Karpas-422 (cell line): ENCODE measurements around the gene EFCAB6. TPM values are rescaled to one million over a fixed set of nuclear protein-coding genes. Genes with fewer than 3 reads are reported as not detected.

Experiments
- DNase-seq: peaks from one replicate; pipeline ENCODE4 v3.0.0-alpha.2; 2015
- H2AFZ ChIP-seq: fragments of 200-600 bp; sonication (generic); 2 replicates; pipeline ENCODE4 v1.6.1; 2014; ENCODE audit warnings: antibody characterized with exemption, low read length, mixed read lengths
- H3K27ac ChIP-seq: fragments of 200-600 bp; sonication (generic); 2 replicates; pipeline ENCODE4 v1.5.1; 2014; ENCODE audit warnings: mild to moderate bottlenecking, low read length, moderate library complexity
- H3K27me3 ChIP-seq: fragments of 200-600 bp; sonication (generic); 2 replicates; pipeline ENCODE4 v1.6.1; 2014; ENCODE audit warnings: low read length, mixed read lengths
- H3K36me3 ChIP-seq: fragments of 200-600 bp; sonication (generic); 2 replicates; pipeline ENCODE4 v1.6.1; 2014; ENCODE audit warnings: low read length, mixed read lengths; ENCODE audit not compliant: insufficient read depth
- H3K4me1 ChIP-seq: fragments of 200-600 bp; sonication (generic); 2 replicates; pipeline ENCODE4 v1.6.1; 2014; ENCODE audit warnings: mild to moderate bottlenecking, low read length, mixed read lengths
- H3K4me2 ChIP-seq: fragments of 200-600 bp; sonication (generic); 2 replicates; pipeline ENCODE4 v1.6.1; 2014; ENCODE audit warnings: low read length, low read depth, mild to moderate bottlenecking; ENCODE audit not compliant: poor library complexity, severe bottlenecking
- H3K4me3 ChIP-seq: fragments of 200-600 bp; sonication (generic); 2 replicates; pipeline ENCODE4 v1.5.1; 2014; ENCODE audit warnings: mild to moderate bottlenecking, antibody characterized with exemption, low read length, mixed read lengths
- H3K79me2 ChIP-seq: fragments of 200-600 bp; sonication (generic); 2 replicates; pipeline ENCODE4 v1.6.1; 2014; ENCODE audit warnings: mild to moderate bottlenecking, low read length, mixed read lengths
- H3K9ac ChIP-seq: fragments of 200-600 bp; sonication (generic); 2 replicates; pipeline ENCODE4 v1.6.0; 2014; ENCODE audit warnings: low read length
- H3K9me2 ChIP-seq: fragments of 200-600 bp; sonication (generic), shearing (Covaris generic); replicated peaks from 2 replicates; pipeline ENCODE4 v1.6.0; 2014; ENCODE audit warnings: mild to moderate bottlenecking, low read length, moderate library complexity; ENCODE audit not compliant: insufficient read depth
- H3K9me3 ChIP-seq: fragments of 300-700, 200-600 bp; sonication (generic); 2 replicates; pipeline ENCODE4 v1.6.1; 2014; ENCODE audit warnings: low read length, mixed read lengths
- H4K20me1 ChIP-seq: fragments of 200-600 bp; sonication (generic); 2 replicates; pipeline ENCODE4 v1.6.1; 2014; ENCODE audit warnings: mild to moderate bottlenecking, antibody characterized with exemption, low read length, low read depth; ENCODE audit not compliant: insufficient read depth
- total RNA-seq: library from RNA; depleted of rRNA; stranded (reverse); fragments of >200 nt; shearing (Covaris generic); gene quantifications from 2 replicates; pipeline ENCODE4 v1.2.3, GENCODE V29; 2014; ENCODE audit warnings: low replicate concordance

Gene EFCAB6
- total RNA-seq, 1 experiment from 2014 or later: not detected

DNA sequence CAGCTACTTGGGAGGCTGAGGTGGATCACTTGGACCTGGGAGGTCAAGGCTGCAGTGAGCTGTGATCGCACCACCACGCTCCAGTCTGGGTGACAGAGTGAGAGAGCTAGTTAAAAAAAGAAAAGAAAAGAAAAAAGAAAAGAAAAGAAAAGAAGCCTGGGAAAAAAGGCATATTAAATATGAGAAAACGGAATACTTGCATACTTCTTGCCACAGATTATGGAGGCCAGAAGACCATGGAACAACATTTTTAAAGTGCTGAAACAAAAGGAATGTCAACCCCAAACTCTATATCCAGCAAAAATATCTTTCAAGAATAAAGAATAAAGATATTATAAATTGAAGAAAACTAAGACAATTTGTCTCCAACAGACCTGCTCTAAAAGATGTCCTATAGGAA, 191.9 kb downstream of the EFCAB6 start:
- Histone ChIP-seq H3K9me2 (no peaks in the 10 kb centered on the region), H3K4me1 (no peaks in the 10 kb centered on the region), H3K9ac (no peak overlapping the region), H3K27ac (no peak overlapping the region), H3K4me3 (no peak overlapping the region), H2AFZ (no peak overlapping the region), H3K4me2 (no peak overlapping the region), H3K27me3 (no peaks in the 10 kb centered on the region), H4K20me1 (no peaks in the 10 kb centered on the region), H3K79me2 (no peaks in the 10 kb centered on the region), H3K36me3 (no peaks in the 10 kb centered on the region), H3K9me3 (no peaks in the 10 kb centered on the region)
- no peak for DNase-seq

- H3K79me2 ChIP-seq: no peaks in the 10 kb centered on the region
- H3K36me3 ChIP-seq: no peaks in the 10 kb centered on the region
- no peaks in the 10 kb centered on the region for H4K20me1 ChIP-seq
- H3K9me2 ChIP-seq: no peaks in the 10 kb centered on the region
- no peak overlapping the region for H3K4me2 ChIP-seq
- H2AFZ ChIP-seq: no peak overlapping the region
- DNase-seq: no peak
- no peaks in the 10 kb centered on the region for H3K4me1 ChIP-seq
- H3K9ac ChIP-seq: no peak overlapping the region
- no peaks in the 10 kb centered on the region for H3K9me3 ChIP-seq
- no peak overlapping the region for H3K27ac ChIP-seq
- H3K4me3 ChIP-seq: no peak overlapping the region
- H3K27me3 ChIP-seq: no peaks in the 10 kb centered on the region
These were observed 193.6 kb downstream of the EFCAB6 start for GRCh38 chr22:43618517-43618916.

DNA sequence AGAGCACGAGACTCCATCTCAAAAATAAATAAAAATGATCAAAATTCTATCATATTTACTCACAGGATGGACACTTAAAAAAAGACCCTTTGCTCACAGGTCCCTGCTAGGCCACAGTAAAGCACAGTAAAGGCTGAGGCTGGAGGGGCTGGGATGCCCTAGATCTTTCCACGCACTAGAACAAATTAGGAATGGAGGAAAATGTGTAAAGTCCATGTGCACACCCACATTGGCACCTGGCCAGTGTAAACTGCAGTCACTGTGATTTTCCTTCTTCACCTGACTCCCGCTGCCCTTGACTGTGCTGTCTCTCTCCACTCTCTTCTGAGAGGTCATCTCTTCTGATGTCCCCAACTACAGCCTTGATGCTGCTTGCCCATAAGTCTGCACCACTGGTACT, 195.5 kb downstream of the EFCAB6 start:
- Histone ChIP-seq H3K4me3 (no peak overlapping the region), H3K79me2 (no peaks in the 10 kb centered on the region), H4K20me1 (no peaks in the 10 kb centered on the region), H3K4me2 (no peak overlapping the region), H2AFZ (no peak overlapping the region), H3K9ac (no peak overlapping the region), H3K27me3 (no peaks in the 10 kb centered on the region), H3K9me2 (no peaks in the 10 kb centered on the region), H3K27ac (no peak overlapping the region), H3K9me3 (no peaks in the 10 kb centered on the region), H3K4me1 (no peaks in the 10 kb centered on the region), H3K36me3 (no peaks in the 10 kb centered on the region)
- DNase-seq: no peak

DNA sequence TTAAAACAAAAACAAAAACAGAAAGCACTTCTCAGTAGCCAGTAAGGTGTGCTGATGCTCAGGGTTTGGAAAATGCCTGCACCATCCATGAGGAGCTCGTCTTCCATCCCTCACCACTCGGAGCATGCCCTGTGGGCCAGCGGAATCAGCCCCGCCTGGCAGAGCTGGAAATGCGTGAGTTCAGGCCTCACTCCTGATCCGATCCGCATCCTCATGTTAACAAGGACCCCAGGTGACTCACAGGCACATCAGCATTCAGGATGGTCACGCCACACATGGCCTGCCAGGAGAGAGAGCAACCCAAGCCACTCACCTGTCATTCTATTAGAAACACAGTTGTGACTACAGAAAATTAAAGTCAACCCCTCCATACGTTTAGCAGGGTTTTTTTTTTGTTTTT, 211.8 kb downstream of the EFCAB6 start:
- Histone ChIP-seq H3K4me2 (no peak overlapping the region), H3K27me3 (no peaks in the 10 kb centered on the region), H3K9me2 (no peaks in the 10 kb centered on the region), H3K9ac (no peak overlapping the region), H3K79me2 (no peaks in the 10 kb centered on the region), H3K4me3 (no peak overlapping the region), H2AFZ (no peak overlapping the region), H4K20me1 (no peaks in the 10 kb centered on the region), H3K4me1 (no peaks in the 10 kb centered on the region), H3K9me3 (no peaks in the 10 kb centered on the region), H3K27ac (no peak overlapping the region), H3K36me3 (no peaks in the 10 kb centered on the region)
- no peak for DNase-seq

DNA sequence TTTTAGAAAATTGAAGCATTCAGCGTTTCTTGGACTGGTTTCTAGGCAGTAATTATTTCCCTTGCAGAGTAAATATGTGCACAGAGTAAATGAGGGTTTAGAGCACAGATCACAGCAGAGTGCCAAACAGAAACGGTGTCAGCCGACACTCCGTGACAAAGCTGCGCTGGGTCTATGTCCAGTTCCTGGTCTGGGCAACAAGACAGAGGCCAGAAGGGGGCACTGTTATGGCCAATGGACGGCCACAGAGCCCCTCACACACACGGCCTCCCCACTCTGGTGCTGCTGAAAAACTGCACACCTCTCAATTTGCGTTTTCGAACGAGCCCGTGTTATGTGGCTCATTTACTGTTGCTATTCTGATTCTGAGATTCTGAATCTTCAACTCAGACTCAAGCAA, 219.6 kb downstream of the EFCAB6 start:
- H3K36me3 ChIP-seq: no peaks in the 10 kb centered on the region
- no peak overlapping the region for H3K27ac ChIP-seq
- H3K9me3 ChIP-seq: no peaks in the 10 kb centered on the region
- H3K9me2 ChIP-seq: no peaks in the 10 kb centered on the region
- no peak overlapping the region for H3K4me2 ChIP-seq
- no peaks in the 10 kb centered on the region for H4K20me1 ChIP-seq
- H3K79me2 ChIP-seq: no peaks in the 10 kb centered on the region
- DNase-seq: no peak
- H3K4me3 ChIP-seq: no peak overlapping the region
- H3K4me1 ChIP-seq: no peaks in the 10 kb centered on the region
- no peak overlapping the region for H3K9ac ChIP-seq
- H2AFZ ChIP-seq: no peak overlapping the region
- no peaks in the 10 kb centered on the region for H3K27me3 ChIP-seq

- Histone ChIP-seq H3K9me2 (no peaks in the 10 kb centered on the region), H3K4me2 (no peak overlapping the region), H3K9me3 (no peaks in the 10 kb centered on the region), H4K20me1 (no peaks in the 10 kb centered on the region), H3K4me3 (no peak overlapping the region), H3K27me3 (no peaks in the 10 kb centered on the region), H3K27ac (no peak overlapping the region), H2AFZ (no peak overlapping the region), H3K79me2 (no peaks in the 10 kb centered on the region), H3K4me1 (no peaks in the 10 kb centered on the region), H3K36me3 (no peaks in the 10 kb centered on the region), H3K9ac (no peak overlapping the region)
- DNase-seq: no peak
These were observed 220.7 kb downstream of the EFCAB6 start for GRCh38 chr22:43591380-43591779.

DNA sequence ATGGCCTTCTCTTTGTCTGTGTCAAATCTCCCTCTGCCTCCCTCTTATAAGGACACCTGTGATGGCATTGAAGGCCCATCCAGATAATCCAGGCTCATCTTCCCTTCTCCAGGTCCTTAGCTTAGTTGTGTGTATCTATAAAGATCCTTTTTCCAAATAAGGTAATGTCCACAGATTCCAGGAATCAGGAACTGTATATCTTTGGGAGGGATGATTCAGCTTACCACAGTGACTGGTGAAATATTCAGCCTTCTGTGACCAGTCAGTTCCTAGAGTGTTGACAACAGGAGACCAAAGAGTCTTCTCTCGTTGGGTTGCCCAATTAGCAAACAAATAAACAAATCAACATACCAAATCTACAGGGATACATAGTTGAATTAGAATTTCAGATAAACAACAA, 224.5 kb downstream of the EFCAB6 start:
- H3K4me1 ChIP-seq: no peaks in the 10 kb centered on the region
- H3K9me2 ChIP-seq: no peaks in the 10 kb centered on the region
- DNase-seq: no peak
- no peak overlapping the region for H3K4me3 ChIP-seq
- no peaks in the 10 kb centered on the region for H3K79me2 ChIP-seq
- H2AFZ ChIP-seq: no peak overlapping the region
- H3K9ac ChIP-seq: no peak overlapping the region
- no peaks in the 10 kb centered on the region for H3K9me3 ChIP-seq
- H3K27me3 ChIP-seq: no peaks in the 10 kb centered on the region
- no peak overlapping the region for H3K4me2 ChIP-seq
- H4K20me1 ChIP-seq: no peaks in the 10 kb centered on the region
- H3K27ac ChIP-seq: no peak overlapping the region
- no peaks in the 10 kb centered on the region for H3K36me3 ChIP-seq

DNA sequence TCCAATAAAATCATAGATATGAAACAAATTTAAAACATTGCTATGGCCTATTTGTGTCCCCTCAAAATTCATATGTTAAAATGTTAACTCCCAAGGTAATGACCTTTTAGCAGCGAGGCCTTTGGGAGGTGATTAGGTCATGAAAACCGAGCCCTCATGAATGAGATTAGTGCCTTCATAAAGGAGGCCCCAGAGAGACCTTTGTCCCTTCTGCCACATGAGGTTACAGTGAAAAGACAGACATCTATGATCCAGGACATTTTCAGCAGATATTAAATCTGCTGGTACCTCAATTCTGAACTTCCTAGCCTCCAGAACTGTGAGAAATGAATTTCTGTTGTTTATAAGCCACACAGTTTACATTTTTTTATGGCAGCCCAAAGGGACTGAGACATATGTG, 228.6 kb downstream of the EFCAB6 start:
- no peak overlapping the region for H3K27ac ChIP-seq
- no peaks in the 10 kb centered on the region for H3K79me2 ChIP-seq
- H3K9ac ChIP-seq: no peak overlapping the region
- no peak overlapping the region for H3K4me3 ChIP-seq
- H2AFZ ChIP-seq: no peak overlapping the region
- no peaks in the 10 kb centered on the region for H4K20me1 ChIP-seq
- H3K9me3 ChIP-seq: no peaks in the 10 kb centered on the region
- H3K27me3 ChIP-seq: no peaks in the 10 kb centered on the region
- no peak overlapping the region for H3K4me2 ChIP-seq
- no peaks in the 10 kb centered on the region for H3K9me2 ChIP-seq
- no peaks in the 10 kb centered on the region for H3K36me3 ChIP-seq
- no peaks in the 10 kb centered on the region for H3K4me1 ChIP-seq
- no peak for DNase-seq

GRCh38 chr22:43582394-43582793, 229.7 kb downstream of the EFCAB6 start:
- H3K9ac ChIP-seq: no peak overlapping the region
- H3K27ac ChIP-seq: no peak overlapping the region
- H3K4me1 ChIP-seq: no peaks in the 10 kb centered on the region
- no peaks in the 10 kb centered on the region for H3K79me2 ChIP-seq
- H3K9me2 ChIP-seq: no peaks in the 10 kb centered on the region
- DNase-seq: no peak
- no peaks in the 10 kb centered on the region for H3K9me3 ChIP-seq
- no peak overlapping the region for H2AFZ ChIP-seq
- no peak overlapping the region for H3K4me3 ChIP-seq
- H4K20me1 ChIP-seq: no peaks in the 10 kb centered on the region
- no peak overlapping the region for H3K4me2 ChIP-seq
- H3K27me3 ChIP-seq: no peaks in the 10 kb centered on the region
- no peaks in the 10 kb centered on the region for H3K36me3 ChIP-seq
